ENCODE measurements around the gene MINK1. TPM values are rescaled to one million over a fixed set of nuclear protein-coding genes. Genes with fewer than 3 reads are reported as not detected.
"Not testable (repeated sequence)": the region's sequence is repeated elsewhere in the genome, so short reads cannot be mapped to it uniquely, and the experiment has no call there.

MINK1 gene
- total and polyA plus RNA-seq, 2 donors from 2014 or later: 21.2 to 118 TPM

GRCh38 chr17:4861052-4861451, 27.9 kb downstream of the MINK1 start:
- Histone ChIP-seq H3K27ac (ENCODE audit: low read depth in 2 of 2, low read length in 2 of 2) (no peak overlapping the region), H3K9me3 (ENCODE audit: control insufficient read depth in 2 of 3, insufficient read depth in 1 of 3, low read length in 3 of 3) (no peaks in the 10 kb centered on the region), H3K4me3 (ENCODE audit: low read length in 3 of 3) (no peak overlapping the region), H3K27me3 (ENCODE audit: control insufficient read depth, insufficient read depth, low read length) (no peaks in the 10 kb centered on the region), H3K36me3 (ENCODE audit: control insufficient read depth in 2 of 3, insufficient read depth in 3 of 3, low read length in 3 of 3) (peaks cover 0 to 4% (median 0%) of the 10 kb centered on the region in 3 donors), H3K4me1 (ENCODE audit: control insufficient read depth in 2 of 3, insufficient read depth in 2 of 3, low read depth in 1 of 3, low read length in 3 of 3) (peaks cover 0 to 8% (median 4%) of the 10 kb centered on the region in 3 donors), H3K9ac (ENCODE audit: low read length in 3 of 3) (no peak overlapping the region)
- intact Hi-C loops (cut with DNase I): no loop called here
- no peak for FAIRE-seq
- DNase-seq: no peak
- no peak for TF ChIP-seq CTCF (IDR thresholded peaks at IDR 0.05; ENCODE audit: borderline replicate concordance, extremely low read depth, insufficient read depth)

- Histone ChIP-seq H3K27me3 (ENCODE audit: control insufficient read depth, insufficient read depth, low read length) (no peaks in the 10 kb centered on the region), H3K4me3 (ENCODE audit: low read length in 3 of 3) (no peak overlapping the region), H3K4me1 (ENCODE audit: control insufficient read depth in 2 of 3, insufficient read depth in 2 of 3, low read depth in 1 of 3, low read length in 3 of 3) (peaks cover 0 to 4% (median 4%) of the 10 kb centered on the region in 3 donors), H3K9ac (ENCODE audit: low read length in 3 of 3) (no peak overlapping the region), H3K27ac (ENCODE audit: low read depth in 2 of 2, low read length in 2 of 2) (no peak overlapping the region), H3K9me3 (ENCODE audit: control insufficient read depth in 2 of 3, insufficient read depth in 1 of 3, low read length in 3 of 3) (no peaks in the 10 kb centered on the region), H3K36me3 (ENCODE audit: control insufficient read depth in 2 of 3, insufficient read depth in 3 of 3, low read length in 3 of 3) (peaks cover 0 to 4% (median 0%) of the 10 kb centered on the region in 3 donors)
- TF ChIP-seq CTCF (IDR thresholded peaks at IDR 0.05; ENCODE audit: borderline replicate concordance, extremely low read depth, insufficient read depth): no peak
- intact Hi-C loops (cut with DNase I): no loop called here
- peak in 1 of 5 donors; percentile 18 for DNase-seq
- no peak for FAIRE-seq
These were observed 29.6 kb downstream of the MINK1 start for GRCh38 chr17:4862720-4863119.

- H3K36me3 ChIP-seq (ENCODE audit: control insufficient read depth in 2 of 3, insufficient read depth in 3 of 3, low read length in 3 of 3): peaks cover 0 to 4% (median 0%) of the 10 kb centered on the region in 3 donors
- TF ChIP-seq CTCF (IDR thresholded peaks at IDR 0.05; ENCODE audit: borderline replicate concordance, extremely low read depth, insufficient read depth): no peak
- no peak for DNase-seq
- no peak overlapping the region for H3K4me3 ChIP-seq (ENCODE audit: low read length in 3 of 3)
- intact Hi-C loops (cut with DNase I): no loop called here
- H3K9me3 ChIP-seq (ENCODE audit: control insufficient read depth in 2 of 3, insufficient read depth in 1 of 3, low read length in 3 of 3): no peaks in the 10 kb centered on the region
- H3K9ac ChIP-seq (ENCODE audit: low read length in 3 of 3): no peak overlapping the region
- H3K27ac ChIP-seq (ENCODE audit: low read depth in 2 of 2, low read length in 2 of 2): no peak overlapping the region
- no peak for FAIRE-seq
- H3K27me3 ChIP-seq (ENCODE audit: control insufficient read depth, insufficient read depth, low read length): no peaks in the 10 kb centered on the region
- peaks cover 0 to 4% (median 2%) of the 10 kb centered on the region in 3 donors for H3K4me1 ChIP-seq (ENCODE audit: control insufficient read depth in 2 of 3, insufficient read depth in 2 of 3, low read depth in 1 of 3, low read length in 3 of 3)
These were observed 30.2 kb downstream of the MINK1 start for GRCh38 chr17:4863321-4863720.

GRCh38 chr17:4867535-4867934, 34.4 kb downstream of the MINK1 start:
- H3K27me3 ChIP-seq (ENCODE audit: control insufficient read depth, insufficient read depth, low read length); H3K9ac ChIP-seq (ENCODE audit: low read length in 3 of 3); H3K4me1 ChIP-seq (ENCODE audit: control insufficient read depth in 2 of 3, insufficient read depth in 2 of 3, low read depth in 1 of 3, low read length in 3 of 3); intact Hi-C loops (cut with DNase I); H3K4me3 ChIP-seq (ENCODE audit: low read length in 3 of 3); H3K9me3 ChIP-seq (ENCODE audit: control insufficient read depth in 2 of 3, insufficient read depth in 1 of 3, low read length in 3 of 3); FAIRE-seq; H3K27ac ChIP-seq (ENCODE audit: low read depth in 2 of 2, low read length in 2 of 2); DNase-seq; H3K36me3 ChIP-seq (ENCODE audit: control insufficient read depth in 2 of 3, insufficient read depth in 3 of 3, low read length in 3 of 3): not testable (repeated sequence)

GRCh38 chr17:4869058-4869998, 36.2 kb downstream of the MINK1 start:
- H3K36me3 ChIP-seq (ENCODE audit: control insufficient read depth in 2 of 3, insufficient read depth in 3 of 3, low read length in 3 of 3); H3K9me3 ChIP-seq (ENCODE audit: control insufficient read depth in 2 of 3, insufficient read depth in 1 of 3, low read length in 3 of 3); DNase-seq; H3K27ac ChIP-seq (ENCODE audit: low read depth in 2 of 2, low read length in 2 of 2); intact Hi-C loops (cut with DNase I); H3K4me1 ChIP-seq (ENCODE audit: control insufficient read depth in 2 of 3, insufficient read depth in 2 of 3, low read depth in 1 of 3, low read length in 3 of 3); H3K4me3 ChIP-seq (ENCODE audit: low read length in 3 of 3); H3K27me3 ChIP-seq (ENCODE audit: control insufficient read depth, insufficient read depth, low read length); H3K9ac ChIP-seq (ENCODE audit: low read length in 3 of 3): not testable (repeated sequence)
- FAIRE-seq: peak; percentile 47
